ENCODE data around the gene SCNN1A.
A peak's percentile ranks its signal among the peaks of the same experiment; 100 is the strongest.

SCNN1A gene

GRCh38 chr12:6317693-6318439 is 57.5 kb downstream of the SCNN1A start:
- peak overlapping the region; percentile 19 for H3K4me3 Mint-ChIP-seq

GRCh38 chr12:6316921-6317692 is 58.3 kb downstream of the SCNN1A start:
- no peak overlapping the region for H3K4me3 Mint-ChIP-seq
- H3K27me3 Mint-ChIP-seq (ENCODE audit: low read depth), result peaks cover 6% of the 10 kb centered on the region
- H3K4me1 Mint-ChIP-seq (ENCODE audit: low read depth), result peaks cover 20% of the 10 kb centered on the region
- no peaks in the 10 kb centered on the region for H3K9me3 Mint-ChIP-seq
- H3K27ac Mint-ChIP-seq, result no peak overlapping the region
- no peaks in the 10 kb centered on the region for H3K36me3 Mint-ChIP-seq (ENCODE audit: low read depth)

More at GRCh38 chr12:6317693-6318439, 57.5 kb downstream of the SCNN1A start:
- H3K36me3 Mint-ChIP-seq (ENCODE audit: low read depth), result no peaks in the 10 kb centered on the region
- peak overlapping the region; percentile 18 for H3K27ac Mint-ChIP-seq
- H3K27me3 Mint-ChIP-seq (ENCODE audit: low read depth), result peaks cover 1% of the 10 kb centered on the region
- no peaks in the 10 kb centered on the region for H3K9me3 Mint-ChIP-seq
- peaks cover 15% of the 10 kb centered on the region for H3K4me1 Mint-ChIP-seq (ENCODE audit: low read depth)

DNA sequence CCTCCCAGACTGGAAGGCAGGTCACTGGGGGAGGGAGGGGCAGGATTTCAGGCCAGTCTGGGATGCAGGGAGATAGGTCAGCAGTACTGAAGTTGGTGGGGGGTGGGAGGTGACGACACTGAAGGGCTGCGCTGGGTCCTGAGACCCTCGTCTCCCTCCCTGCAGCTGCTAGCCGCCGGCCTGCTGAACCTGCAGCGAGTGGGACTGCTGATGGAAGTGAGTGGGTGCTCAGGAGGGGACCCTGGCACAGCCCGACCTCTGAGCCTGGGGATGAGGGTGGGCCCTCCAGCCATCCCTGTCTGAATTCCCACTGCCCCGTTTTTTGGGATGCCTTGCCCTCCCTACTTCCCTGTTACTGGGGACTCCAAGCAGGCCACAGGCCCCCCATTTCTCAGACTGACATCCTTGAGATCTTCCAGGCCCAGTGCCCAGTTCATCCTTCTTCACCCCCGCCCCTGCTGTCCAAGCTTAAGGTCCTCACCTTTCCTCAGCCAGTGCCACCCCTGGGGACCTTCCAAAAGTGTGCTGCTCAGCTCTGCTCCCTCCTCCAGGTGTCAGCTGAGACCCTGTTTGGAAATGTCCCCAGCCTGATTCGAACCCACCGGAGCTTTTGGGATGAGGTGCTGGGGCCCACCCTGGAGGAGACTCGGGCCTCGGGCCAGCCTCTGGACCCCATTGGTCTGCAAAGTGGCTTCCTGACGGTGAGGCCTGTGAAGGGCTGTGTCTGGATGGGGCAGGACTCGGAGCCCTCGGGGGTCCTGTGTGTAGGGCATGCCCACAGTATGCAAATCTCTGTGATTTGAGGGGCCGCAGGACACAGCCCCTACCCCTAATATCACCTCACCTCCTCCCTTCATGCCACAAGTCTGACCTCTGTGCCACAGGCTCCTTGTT is 59.4 kb downstream of the SCNN1A start:
- H3K36me3 Mint-ChIP-seq (ENCODE audit: low read depth), result no peaks in the 10 kb centered on the region
- H3K27me3 Mint-ChIP-seq (ENCODE audit: low read depth), result peaks cover 13% of the 10 kb centered on the region
- H3K27ac Mint-ChIP-seq, result no peak overlapping the region
- H3K4me3 Mint-ChIP-seq, result no peak overlapping the region
- peaks cover 20% of the 10 kb centered on the region for H3K4me1 Mint-ChIP-seq (ENCODE audit: low read depth)
- no peaks in the 10 kb centered on the region for H3K9me3 Mint-ChIP-seq

- H3K4me3 Mint-ChIP-seq, result no peak overlapping the region
- H3K9me3 Mint-ChIP-seq, result no peaks in the 10 kb centered on the region
- H3K27me3 Mint-ChIP-seq (ENCODE audit: low read depth), result peaks cover 13% of the 10 kb centered on the region
- H3K4me1 Mint-ChIP-seq (ENCODE audit: low read depth), result peaks cover 20% of the 10 kb centered on the region
- no peak overlapping the region for H3K27ac Mint-ChIP-seq
- H3K36me3 Mint-ChIP-seq (ENCODE audit: low read depth), result no peaks in the 10 kb centered on the region
These were observed 60.2 kb downstream of the SCNN1A start for GRCh38 chr12:6315184-6315583.

GRCh38 chr12:6314776-6315175 is 60.6 kb downstream of the SCNN1A start:
- Mint-ChIP-seq H3K9me3 (no peaks in the 10 kb centered on the region), H3K27me3 (ENCODE audit: low read depth) (peaks cover 16% of the 10 kb centered on the region), H3K4me1 (ENCODE audit: low read depth) (peaks cover 20% of the 10 kb centered on the region), H3K36me3 (ENCODE audit: low read depth) (no peaks in the 10 kb centered on the region), H3K27ac (no peak overlapping the region), H3K4me3 (no peak overlapping the region)

- Mint-ChIP-seq H3K27me3 (ENCODE audit: low read depth) (peaks cover 29% of the 10 kb centered on the region), H3K4me3 (no peak overlapping the region), H3K27ac (no peak overlapping the region), H3K9me3 (no peaks in the 10 kb centered on the region), H3K36me3 (ENCODE audit: low read depth) (no peaks in the 10 kb centered on the region), H3K4me1 (ENCODE audit: low read depth) (peaks cover 18% of the 10 kb centered on the region)
These were observed 61.9 kb downstream of the SCNN1A start for GRCh38 chr12:6313326-6313940.

GRCh38 chr12:6312529-6313325 is 62.6 kb downstream of the SCNN1A start:
- peak overlapping the region; percentile 31 for H3K27ac Mint-ChIP-seq
- no peaks in the 10 kb centered on the region for H3K36me3 Mint-ChIP-seq (ENCODE audit: low read depth)
- H3K27me3 Mint-ChIP-seq (ENCODE audit: low read depth), result peaks cover 34% of the 10 kb centered on the region
- no peak overlapping the region for H3K4me3 Mint-ChIP-seq
- peaks cover 12% of the 10 kb centered on the region for H3K4me1 Mint-ChIP-seq (ENCODE audit: low read depth)
- H3K9me3 Mint-ChIP-seq, result no peaks in the 10 kb centered on the region

- H3K9me3 Mint-ChIP-seq, result no peaks in the 10 kb centered on the region
- H3K27me3 Mint-ChIP-seq (ENCODE audit: low read depth), result peaks cover 38% of the 10 kb centered on the region
- H3K4me3 Mint-ChIP-seq, result no peak overlapping the region
- H3K27ac Mint-ChIP-seq, result no peak overlapping the region
- H3K4me1 Mint-ChIP-seq (ENCODE audit: low read depth), result peaks cover 11% of the 10 kb centered on the region
- H3K36me3 Mint-ChIP-seq (ENCODE audit: low read depth), result no peaks in the 10 kb centered on the region
These were observed 63.4 kb downstream of the SCNN1A start for GRCh38 chr12:6311822-6312528.

GRCh38 chr12:6310771-6311610 is 64.4 kb downstream of the SCNN1A start:
- Mint-ChIP-seq H3K27me3 (ENCODE audit: low read depth) (peaks cover 43% of the 10 kb centered on the region), H3K36me3 (ENCODE audit: low read depth) (no peaks in the 10 kb centered on the region), H3K9me3 (no peaks in the 10 kb centered on the region), H3K27ac (no peak overlapping the region), H3K4me1 (ENCODE audit: low read depth) (peaks cover 11% of the 10 kb centered on the region), H3K4me3 (no peak overlapping the region)

DNA sequence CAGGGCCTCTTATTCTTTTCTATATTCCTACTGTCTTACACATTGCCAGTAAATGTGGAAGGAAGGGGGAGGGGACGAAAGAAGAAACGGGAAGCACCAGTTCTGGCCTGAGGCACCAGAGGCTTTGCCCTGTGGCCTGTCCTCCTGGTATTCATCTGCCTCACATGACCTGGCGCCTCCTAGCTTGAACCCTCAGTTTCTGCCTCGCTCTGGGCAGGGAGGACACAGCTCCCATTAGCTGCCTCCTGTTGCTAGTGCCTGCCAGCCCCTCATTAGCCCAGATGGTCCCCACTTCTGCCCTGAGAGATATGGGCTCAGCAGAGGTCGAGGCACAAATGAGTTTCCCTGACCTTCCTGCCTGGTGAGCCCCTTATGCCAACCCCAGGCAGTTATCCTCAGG is 67.8 kb downstream of the SCNN1A start:
- Mint-ChIP-seq H3K27me3 (ENCODE audit: low read depth) (peaks cover 47% of the 10 kb centered on the region), H3K27ac (no peak overlapping the region)

DNA sequence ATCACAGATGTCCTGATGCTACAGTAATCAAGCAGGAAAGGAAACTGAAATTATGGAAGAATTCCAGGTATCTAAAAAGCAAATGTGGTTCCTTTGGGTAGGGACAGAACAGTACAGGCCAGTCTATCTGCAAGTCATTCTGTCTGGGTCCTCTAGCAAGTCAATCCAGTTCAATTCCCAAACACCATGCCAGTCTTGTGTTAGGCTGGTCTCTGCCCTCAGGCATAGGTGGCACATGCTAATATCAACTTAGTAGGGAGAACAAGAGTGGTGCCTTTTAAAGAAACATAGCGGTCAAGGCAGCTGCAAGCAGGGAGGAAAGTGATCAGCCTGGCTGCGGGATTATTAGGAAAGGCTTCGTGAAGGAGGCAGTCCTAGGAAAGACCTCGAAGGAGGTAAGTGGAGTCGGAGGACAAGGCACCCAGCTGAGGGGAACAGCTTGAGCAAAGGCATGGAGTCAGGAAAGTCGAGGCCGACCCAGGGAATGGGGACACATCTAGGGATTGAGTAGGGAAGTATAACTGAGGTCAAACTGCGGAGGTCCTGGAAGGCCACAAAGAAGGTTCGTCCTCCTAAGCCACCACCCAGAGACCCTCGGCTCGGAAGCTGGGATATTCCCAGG is 68.7 kb downstream of the SCNN1A start:
- Mint-ChIP-seq H3K27ac (no peak overlapping the region), H3K4me1 (ENCODE audit: low read depth) (peaks cover 2% of the 10 kb centered on the region), H3K36me3 (ENCODE audit: low read depth) (no peaks in the 10 kb centered on the region), H3K4me3 (no peak overlapping the region), H3K9me3 (no peaks in the 10 kb centered on the region), H3K27me3 (ENCODE audit: low read depth) (peaks cover 45% of the 10 kb centered on the region)

More for the DNA sequence above, 67.8 kb downstream of the SCNN1A start:
- Mint-ChIP-seq H3K4me3 (no peak overlapping the region), H3K4me1 (ENCODE audit: low read depth) (peaks cover 5% of the 10 kb centered on the region), H3K9me3 (no peaks in the 10 kb centered on the region), H3K36me3 (ENCODE audit: low read depth) (no peaks in the 10 kb centered on the region)

- H3K4me3 Mint-ChIP-seq, result no peak overlapping the region
- no peak overlapping the region for H3K27ac Mint-ChIP-seq
- no peaks in the 10 kb centered on the region for H3K36me3 Mint-ChIP-seq (ENCODE audit: low read depth)
- no peaks in the 10 kb centered on the region for H3K9me3 Mint-ChIP-seq
- H3K4me1 Mint-ChIP-seq (ENCODE audit: low read depth), result peaks cover 2% of the 10 kb centered on the region
- peaks cover 44% of the 10 kb centered on the region for H3K27me3 Mint-ChIP-seq (ENCODE audit: low read depth)
These were observed 69.2 kb downstream of the SCNN1A start for GRCh38 chr12:6306151-6306550.
